COLO668 (cell line): ENCODE data around the gene RMND5A.

Experiments
- DNase-seq: peaks from one replicate; lab custom pipeline; 2025; ENCODE audit not compliant: unreplicated experiment; lab: John Stamatoyannopoulos, UW

RMND5A gene

GRCh38 chr2:86764661-86765309 is 44.7 kb downstream of the RMND5A start:
- no peak for DNase-seq

GRCh38 chr2:86765310-86765695 is 45.2 kb downstream of the RMND5A start:
- no peak for DNase-seq

- no peak for DNase-seq
Measured at GRCh38 chr2:86768189-86768949, 48.3 kb downstream of the RMND5A start.

GRCh38 chr2:86769838-86770237 is 49.7 kb downstream of the RMND5A start:
- no peak for DNase-seq

DNA sequence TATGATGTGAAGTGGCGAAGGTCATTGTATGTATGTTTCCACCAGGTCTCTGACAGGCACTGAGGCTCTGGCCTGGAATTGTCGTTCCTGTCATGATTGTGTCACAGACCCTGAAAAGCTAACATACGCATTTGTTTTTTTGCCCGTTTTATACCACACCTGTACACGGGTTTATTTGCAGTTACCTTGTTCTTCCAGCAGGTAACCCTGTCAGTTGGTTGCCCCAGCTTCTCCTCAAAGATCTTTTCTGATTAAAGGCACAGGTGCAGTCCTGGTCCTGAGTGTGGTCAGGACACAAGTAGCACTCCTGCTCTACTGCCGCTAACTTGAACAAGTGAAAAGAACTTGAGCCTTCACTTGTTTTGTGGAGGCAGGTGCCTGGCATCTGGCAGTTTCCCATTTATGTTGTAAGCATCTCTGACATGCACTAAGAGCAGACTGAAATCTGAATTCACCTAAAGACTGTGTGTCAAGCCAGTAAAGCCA is 50.8 kb downstream of the RMND5A start:
- DNase-seq: no peak

DNA sequence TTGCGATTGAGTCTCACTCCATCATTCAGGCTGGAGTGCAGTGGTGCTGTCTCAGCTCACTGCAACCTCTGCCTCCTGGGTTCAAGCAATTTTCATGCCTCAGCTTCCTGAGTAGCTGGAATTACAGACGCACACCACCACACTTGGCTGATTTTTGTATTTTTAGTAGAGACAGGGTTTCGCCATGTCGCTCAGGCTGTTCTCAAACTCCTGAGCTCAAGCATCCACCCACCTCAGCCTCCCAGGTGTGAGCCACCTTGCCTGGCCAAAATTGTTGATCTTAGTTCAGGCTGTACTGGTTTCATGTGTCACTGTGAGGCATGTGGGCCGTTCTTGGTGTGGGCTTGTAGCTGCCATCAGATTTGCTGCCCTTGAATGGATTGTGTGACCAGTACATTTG is 52.5 kb downstream of the RMND5A start:
- no peak for DNase-seq

GRCh38 chr2:86774862-86775261 is 54.8 kb downstream of the RMND5A start:
- DNase-seq: no peak

- DNase-seq: no peak
Measured at GRCh38 chr2:86775338-86775737, 55.2 kb downstream of the RMND5A start.

GRCh38 chr2:86776532-86776931 is 56.4 kb downstream of the RMND5A start:
- no peak for DNase-seq

DNA sequence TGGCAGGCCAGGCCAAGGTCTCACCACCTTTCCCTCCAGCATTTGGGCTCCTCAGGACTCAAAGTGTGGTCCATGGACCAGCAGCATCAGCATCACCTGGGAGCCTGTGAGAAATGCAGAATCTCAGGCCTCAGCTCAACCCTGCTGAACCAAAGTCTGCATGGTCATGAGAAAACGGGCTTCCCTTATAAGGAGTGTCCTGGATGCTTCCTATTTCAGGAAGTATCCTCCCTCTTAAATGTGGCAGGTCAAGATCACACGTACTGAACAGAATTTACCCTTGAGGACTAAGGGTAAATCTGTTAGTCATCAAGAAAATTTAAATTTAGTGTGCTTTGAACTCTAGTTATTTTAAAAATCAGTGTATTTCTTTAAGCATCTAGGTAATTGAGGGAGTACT is 58.9 kb downstream of the RMND5A start:
- no peak for DNase-seq

DNA sequence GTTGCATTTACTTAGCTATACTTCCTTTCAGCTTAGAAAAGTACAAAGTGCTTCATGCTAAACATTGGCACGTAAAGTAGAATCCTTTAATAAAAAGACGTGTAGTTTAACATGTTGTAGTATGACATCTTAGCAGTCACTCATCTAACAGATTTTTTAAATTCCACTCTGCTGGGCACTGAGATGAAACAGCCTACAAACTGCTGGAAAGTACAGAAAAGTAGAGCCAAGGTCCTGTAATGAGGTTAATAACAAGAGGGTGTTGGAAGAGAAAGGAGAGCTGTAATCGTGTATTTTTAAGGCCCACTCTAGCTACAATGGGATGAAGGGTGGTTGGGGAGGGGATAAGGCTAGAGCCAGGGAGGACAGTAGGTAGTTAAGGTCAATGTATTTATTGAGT is 59.9 kb downstream of the RMND5A start:
- no peak for DNase-seq

- no peak for DNase-seq
Measured at GRCh38 chr2:86781363-86781762, 61.3 kb downstream of the RMND5A start.

DNA sequence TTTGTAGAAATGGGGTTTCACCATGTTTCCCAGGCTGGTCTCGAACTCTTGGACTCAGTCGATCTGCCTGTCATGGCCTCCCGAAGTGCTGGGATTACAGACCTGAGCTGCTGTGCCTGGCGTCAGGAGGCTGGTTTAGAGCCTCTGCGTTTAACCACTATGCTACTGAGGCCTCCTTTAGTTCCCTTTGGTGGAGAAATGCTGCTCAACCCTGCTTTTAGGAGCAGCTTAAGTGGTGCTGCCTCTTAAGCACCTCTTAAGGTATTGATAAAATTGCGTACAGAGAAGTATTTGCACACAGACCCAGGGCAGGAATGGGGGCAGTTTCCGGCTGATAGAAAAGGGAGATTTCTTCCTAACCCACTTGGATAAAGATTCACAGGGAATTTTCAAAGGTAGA is 62.7 kb downstream of the RMND5A start:
- DNase-seq: no peak

DNA sequence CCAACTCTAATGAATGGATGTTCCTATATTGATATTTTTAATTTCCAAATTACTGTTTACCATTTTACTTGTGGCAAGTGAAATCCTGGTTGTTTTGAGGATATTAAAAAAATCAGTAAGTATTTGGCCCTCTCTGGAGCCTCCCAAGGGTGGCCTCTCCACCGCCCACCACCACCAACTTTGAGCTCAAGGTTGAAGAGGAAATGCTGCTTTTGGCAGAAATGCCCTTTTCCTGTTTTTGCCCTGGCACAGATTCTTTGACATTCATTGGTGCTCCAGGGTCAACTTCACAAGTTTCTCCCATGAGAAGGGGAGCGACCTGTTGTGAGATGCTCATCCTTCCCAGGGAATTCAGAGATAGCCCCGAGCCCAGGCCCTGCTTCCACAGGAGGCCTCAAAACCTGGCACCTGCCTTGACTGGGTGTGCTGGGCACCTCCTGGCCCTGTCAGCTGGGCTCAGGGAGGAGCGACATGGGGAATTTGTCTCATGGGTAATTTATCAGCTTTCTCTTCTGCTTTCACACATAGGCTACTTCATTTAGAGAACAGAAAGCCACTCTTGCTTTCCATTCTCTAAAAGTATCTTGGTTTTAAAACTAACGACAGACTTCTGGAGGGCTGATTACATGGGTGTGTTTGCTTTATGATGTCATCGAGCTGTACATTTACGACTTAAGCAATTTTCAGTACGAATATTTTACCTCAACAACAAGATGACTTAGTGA is 63.7 kb downstream of the RMND5A start:
- DNase-seq: no peak

- DNase-seq: no peak
Measured at GRCh38 chr2:86785456-86785855, 65.4 kb downstream of the RMND5A start.

DNA sequence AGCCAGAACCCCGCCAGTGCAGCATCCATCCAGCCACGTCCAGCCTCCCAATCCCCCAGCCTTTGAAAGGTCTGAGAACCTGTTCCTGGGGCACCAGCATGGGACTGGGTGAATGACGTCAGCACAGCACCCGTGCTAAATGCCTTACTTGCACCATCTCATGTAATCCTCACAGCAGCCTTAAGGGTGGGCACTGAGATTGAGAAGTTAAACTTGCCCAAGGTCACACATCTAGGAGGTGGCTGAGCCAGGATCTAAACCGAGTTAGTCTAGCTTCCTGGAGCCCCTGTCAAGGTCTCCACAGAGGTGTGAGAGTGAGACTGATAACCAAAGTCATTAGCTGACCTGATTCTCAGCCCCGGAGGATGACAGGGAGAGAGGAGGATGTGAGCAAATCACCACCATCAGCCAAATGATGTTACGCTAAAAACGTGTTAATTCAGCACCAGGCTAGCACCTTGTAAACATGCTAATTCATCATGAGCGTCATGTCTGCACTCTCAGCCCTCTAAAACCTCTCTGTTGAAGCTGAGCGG is 66.0 kb downstream of the RMND5A start:
- DNase-seq: no peak

DNA sequence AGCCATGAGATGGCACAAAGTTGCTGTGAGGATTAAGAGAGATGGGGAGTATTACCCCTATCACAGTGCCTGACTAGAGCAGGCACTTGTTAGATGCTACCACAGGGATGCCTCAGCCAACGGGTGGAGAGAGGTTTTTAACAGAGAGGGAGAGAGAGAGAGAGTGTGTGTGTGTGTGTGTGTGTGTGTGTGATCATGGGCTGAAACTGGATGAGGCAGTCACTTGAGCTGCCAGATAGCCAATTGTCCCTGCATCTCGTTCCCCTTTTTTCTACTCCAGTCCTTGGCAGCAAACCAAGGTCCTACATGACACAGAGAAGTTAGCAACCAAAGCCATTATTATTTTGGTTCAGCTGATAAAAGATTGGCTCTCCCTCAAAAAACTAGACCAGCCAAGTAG is 67.6 kb downstream of the RMND5A start:
- no peak for DNase-seq

DNA sequence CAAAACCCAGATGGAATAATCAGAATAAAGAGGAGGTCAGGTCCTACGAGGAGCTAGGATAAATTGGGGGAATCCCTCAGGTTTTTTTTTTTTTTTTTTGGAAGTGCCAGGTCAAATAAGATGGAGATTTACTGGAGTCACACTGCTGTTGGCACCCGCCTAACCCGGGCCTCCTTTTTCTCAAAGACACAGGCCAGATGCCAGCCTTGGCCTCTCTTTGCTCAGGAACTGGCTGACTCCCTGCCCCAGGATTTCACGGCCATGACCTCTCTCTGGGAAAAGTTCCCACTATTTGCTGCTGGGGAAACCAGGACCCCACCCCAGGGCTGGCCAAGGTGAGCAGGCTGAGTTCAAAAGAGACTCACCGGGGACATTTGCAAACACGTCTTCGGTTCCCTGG is 68.1 kb downstream of the RMND5A start:
- DNase-seq: no peak

- no peak for DNase-seq
Measured at GRCh38 chr2:86788881-86789686, 69.0 kb downstream of the RMND5A start.

DNA sequence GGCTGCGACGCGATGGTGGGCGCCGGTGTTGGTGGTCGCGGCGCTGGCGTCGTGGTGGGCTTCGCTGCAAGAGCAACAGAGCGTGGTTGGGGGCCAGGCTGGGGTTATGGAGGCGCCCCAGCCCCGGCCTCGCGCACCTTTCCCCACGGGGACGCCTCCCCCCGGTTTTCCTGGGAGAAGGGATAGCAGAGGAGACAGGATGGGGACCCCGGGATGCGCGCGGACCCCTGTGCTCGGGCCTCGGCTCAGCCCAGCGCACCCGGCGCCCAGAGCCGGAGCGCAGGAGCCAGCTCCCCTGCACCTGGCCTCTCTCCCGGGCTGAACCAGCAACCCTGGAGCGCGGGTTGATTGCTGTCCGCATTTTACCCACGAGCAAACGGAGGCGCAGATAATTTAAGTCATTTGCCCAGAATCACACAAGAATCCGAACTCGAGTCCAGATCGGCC is 69.6 kb downstream of the RMND5A start:
- no peak for DNase-seq

- no peak for DNase-seq
Measured at GRCh38 chr2:86790134-86790675, 70.1 kb downstream of the RMND5A start.
